ENCODE data around the gene MPI. TPM values are rescaled to one million over a fixed set of nuclear protein-coding genes. Genes with fewer than 3 reads are reported as not detected.

The MPI gene
- total RNA-seq, 1 experiment from 2014 or later, result 57.5 TPM

DNA sequence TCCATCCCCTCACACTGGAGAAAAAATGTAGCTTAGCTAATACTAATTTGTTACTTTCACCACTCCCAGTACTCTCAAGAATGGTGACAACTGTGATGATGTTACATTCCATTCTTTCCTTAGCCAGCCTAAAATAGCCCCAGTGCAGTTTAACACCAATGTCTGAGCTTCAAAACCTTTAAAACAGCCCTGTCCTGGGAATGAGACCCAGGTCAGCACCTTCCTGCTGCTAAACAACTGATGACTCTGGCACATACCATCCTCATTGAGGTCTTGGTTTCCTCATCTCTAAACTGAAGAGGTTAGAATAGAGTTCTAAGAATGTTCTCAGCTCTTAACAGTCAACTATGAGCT lies 20.5 kb upstream of the MPI start:
- Histone ChIP-seq H3K27me3 (ENCODE audit: insufficient read depth, low read length) (no peaks in the 10 kb centered on the region), H3T11ph (ENCODE audit: low read length) (no peak overlapping the region), H4K5ac (ENCODE audit: insufficient read length, low read depth, low read length) (no peak overlapping the region), H3K4me1 (ENCODE audit: insufficient read depth, low read length) (no peaks in the 10 kb centered on the region), H3K14ac (ENCODE audit: insufficient read depth, low read length) (no peak overlapping the region), H4K20me1 (ENCODE audit: control insufficient read depth, insufficient read depth, insufficient read length) (peaks cover 3% of the 10 kb centered on the region), H3K9me3 (ENCODE audit: control insufficient read depth, low read depth, low read length) (no peaks in the 10 kb centered on the region), H3K4me2 (ENCODE audit: insufficient read depth, insufficient read length, low read length) (no peak overlapping the region), H4K91ac (ENCODE audit: insufficient read length, low read depth, low read length) (no peak overlapping the region), H3K27ac (ENCODE audit: insufficient read length, low read depth, low read length) (no peak overlapping the region), H2BK20ac (ENCODE audit: low read depth, low read length, poor library complexity, severe bottlenecking) (no peak overlapping the region), H2BK12ac (ENCODE audit: insufficient read length, low read depth, low read length) (no peak overlapping the region), H3K23me2 (ENCODE audit: insufficient read length, low read depth, low read length, poor library complexity, severe bottlenecking) (peaks cover 12% of the 10 kb centered on the region), H3K23ac (ENCODE audit: insufficient read length, low read depth, low read length) (no peak overlapping the region), H4K8ac (replicated peaks; ENCODE audit: insufficient read length, low read depth, low read length) (no peak overlapping the region), H3K56ac (ENCODE audit: insufficient read length, low read depth, low read length) (no peak overlapping the region), H2BK5ac (ENCODE audit: insufficient read length, low read length) (no peak overlapping the region), H3K79me2 (ENCODE audit: insufficient read depth, low read length) (peaks cover 16% of the 10 kb centered on the region; the same call in 1 of the 2 replicates), H3K4ac (ENCODE audit: low read depth, low read length) (no peak overlapping the region), H3K79me1 (ENCODE audit: insufficient read depth, low read depth, low read length, poor library complexity, severe bottlenecking) (peaks cover 2% of the 10 kb centered on the region), H3K18ac (ENCODE audit: insufficient read length, low read depth, low read length) (no peak overlapping the region), H3K9ac (ENCODE audit: extremely low read depth, insufficient read length, low read length) (no peak overlapping the region), H2BK120ac (ENCODE audit: low read depth, low read length, poor library complexity, severe bottlenecking) (no peak overlapping the region), H2AK5ac (ENCODE audit: insufficient read length, low read length) (no peak overlapping the region), H2AFZ (ENCODE audit: low read length) (no peak overlapping the region), H2BK15ac (ENCODE audit: low read depth, low read length) (no peak overlapping the region)
- TF ChIP-seq, protein P1, sequence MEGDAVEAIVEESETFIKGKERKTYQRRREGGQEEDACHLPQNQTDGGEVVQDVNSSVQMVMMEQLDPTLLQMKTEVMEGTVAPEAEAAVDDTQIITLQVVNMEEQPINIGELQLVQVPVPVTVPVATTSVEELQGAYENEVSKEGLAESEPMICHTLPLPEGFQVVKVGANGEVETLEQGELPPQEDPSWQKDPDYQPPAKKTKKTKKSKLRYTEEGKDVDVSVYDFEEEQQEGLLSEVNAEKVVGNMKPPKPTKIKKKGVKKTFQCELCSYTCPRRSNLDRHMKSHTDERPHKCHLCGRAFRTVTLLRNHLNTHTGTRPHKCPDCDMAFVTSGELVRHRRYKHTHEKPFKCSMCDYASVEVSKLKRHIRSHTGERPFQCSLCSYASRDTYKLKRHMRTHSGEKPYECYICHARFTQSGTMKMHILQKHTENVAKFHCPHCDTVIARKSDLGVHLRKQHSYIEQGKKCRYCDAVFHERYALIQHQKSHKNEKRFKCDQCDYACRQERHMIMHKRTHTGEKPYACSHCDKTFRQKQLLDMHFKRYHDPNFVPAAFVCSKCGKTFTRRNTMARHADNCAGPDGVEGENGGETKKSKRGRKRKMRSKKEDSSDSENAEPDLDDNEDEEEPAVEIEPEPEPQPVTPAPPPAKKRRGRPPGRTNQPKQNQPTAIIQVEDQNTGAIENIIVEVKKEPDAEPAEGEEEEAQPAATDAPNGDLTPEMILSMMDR (conservative IDR thresholded peaks at IDR 0.05), result no peak
- no peak for DNase-seq
- Mint-ChIP-seq H3K36me3 (ENCODE audit: insufficient read depth in 1 of 3, low read depth in 3 of 3) (peaks cover 8 to 29% (median 17%) of the 10 kb centered on the region in 3 experiments), H3K4me1 (peaks cover 14 to 23% of the 10 kb centered on the region in 2 experiments), H3K4me3 (no peak overlapping the region), H3K9me3 (peaks cover 4% of the 10 kb centered on the region in 2 experiments; a peak in 3 of 5 replicates), H3K27me3 (ENCODE audit: low read depth) (no peaks in the 10 kb centered on the region), H3K27ac (no peak overlapping the region)
